ENCODE measurements around the gene MYCBP2.

DNA sequence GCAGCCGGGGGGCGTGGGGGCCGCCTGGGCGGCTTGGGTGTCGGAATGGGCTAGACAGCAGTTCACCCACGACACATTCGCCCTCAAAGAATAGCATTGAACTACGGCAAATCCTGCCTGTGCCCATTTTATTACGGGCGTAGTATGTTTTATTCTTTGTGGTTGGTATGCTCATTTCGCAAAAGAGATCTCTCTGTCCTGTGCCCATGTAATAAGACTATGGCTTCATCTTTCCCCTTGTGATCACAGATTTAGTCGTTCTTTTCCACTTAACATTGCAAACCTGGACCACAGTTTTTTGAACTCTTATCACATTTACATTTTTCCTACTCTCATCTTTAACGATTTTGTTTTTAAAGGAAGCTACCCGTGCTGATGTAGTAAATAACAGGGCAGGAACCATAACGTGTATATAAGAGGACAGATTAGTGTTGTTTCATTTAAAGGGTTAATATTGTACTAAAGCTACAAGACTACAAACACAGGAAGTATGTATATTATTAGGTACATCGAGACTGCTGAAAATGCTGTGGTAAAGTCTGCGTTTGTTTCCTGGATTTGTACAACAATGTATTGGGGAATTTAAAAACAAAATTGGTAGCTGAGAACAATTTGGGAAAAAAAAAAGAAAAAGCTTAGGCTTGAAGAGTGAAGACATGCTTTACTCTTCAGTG is 3.2 kb upstream of the MYCBP2 start:
- TF ChIP-seq, protein P1, sequence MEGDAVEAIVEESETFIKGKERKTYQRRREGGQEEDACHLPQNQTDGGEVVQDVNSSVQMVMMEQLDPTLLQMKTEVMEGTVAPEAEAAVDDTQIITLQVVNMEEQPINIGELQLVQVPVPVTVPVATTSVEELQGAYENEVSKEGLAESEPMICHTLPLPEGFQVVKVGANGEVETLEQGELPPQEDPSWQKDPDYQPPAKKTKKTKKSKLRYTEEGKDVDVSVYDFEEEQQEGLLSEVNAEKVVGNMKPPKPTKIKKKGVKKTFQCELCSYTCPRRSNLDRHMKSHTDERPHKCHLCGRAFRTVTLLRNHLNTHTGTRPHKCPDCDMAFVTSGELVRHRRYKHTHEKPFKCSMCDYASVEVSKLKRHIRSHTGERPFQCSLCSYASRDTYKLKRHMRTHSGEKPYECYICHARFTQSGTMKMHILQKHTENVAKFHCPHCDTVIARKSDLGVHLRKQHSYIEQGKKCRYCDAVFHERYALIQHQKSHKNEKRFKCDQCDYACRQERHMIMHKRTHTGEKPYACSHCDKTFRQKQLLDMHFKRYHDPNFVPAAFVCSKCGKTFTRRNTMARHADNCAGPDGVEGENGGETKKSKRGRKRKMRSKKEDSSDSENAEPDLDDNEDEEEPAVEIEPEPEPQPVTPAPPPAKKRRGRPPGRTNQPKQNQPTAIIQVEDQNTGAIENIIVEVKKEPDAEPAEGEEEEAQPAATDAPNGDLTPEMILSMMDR (IDR thresholded peaks at IDR 0.05; ENCODE audit: low read length) = no peak
- TF ChIP-seq EZH2phosphoT487 (IDR thresholded peaks at IDR 0.05; ENCODE audit: low read length) (no peak), EZH2 (optimal IDR thresholded peaks at IDR 0.05; ENCODE audit: low read depth, low read length) (no peak)

Data from MM.1S (cell line).